HepG2 (cell line): ENCODE results near the gene SEPTIN2. TPM values are rescaled to one million over a fixed set of nuclear protein-coding genes. Genes with fewer than 3 reads are reported as not detected.

Experiments used
- ATAD3A ChIP-seq: sonication (generic); formaldehyde crosslinking; IDR thresholded peaks from 2 replicates; pipeline ENCODE4 v1.4.0; 2020; ENCODE audit warnings: missing genetic modification reagents
- CREM ChIP-seq, 2 experiments: sonication (generic) in 1 of 2; formaldehyde crosslinking in 1 of 2; IDR thresholded peaks; 2 replicates each; pipeline versions ENCODE4 v1.4.0 to v1.6.1; 2016 to 2020; ENCODE audit warnings: antibody characterized with exemption in 1 of 2, mild to moderate bottlenecking in 1 of 2, missing genetic modification reagents in 1 of 2
- DPF2 ChIP-seq: sonication (generic); formaldehyde crosslinking; IDR thresholded peaks from 2 replicates; pipeline ENCODE4 v1.4.0; 2020; ENCODE audit warnings: mild to moderate bottlenecking, low read depth, missing genetic modification reagents, borderline replicate concordance
- FOXP1 ChIP-seq, 2 experiments: fragments of 450-650 bp in 1 of 2; IDR thresholded peaks; 2 replicates each; pipeline ENCODE4 v1.6.1; 2017 to 2018; ENCODE audit warnings: antibody characterized with exemption in 1 of 2
- GLMP ChIP-seq: sonication (generic); formaldehyde crosslinking; IDR thresholded peaks from 2 replicates; pipeline ENCODE4 v1.9.0; 2021; ENCODE audit warnings: missing genetic modification reagents, mild to moderate bottlenecking, borderline replicate concordance
- MLLT10 ChIP-seq: sonication (generic); formaldehyde crosslinking; IDR thresholded peaks from 2 replicates; pipeline ENCODE4 v1.4.0; 2020; ENCODE audit warnings: missing genetic modification reagents
- PRDM10 ChIP-seq: sonication (generic); formaldehyde crosslinking; IDR thresholded peaks from 2 replicates; pipeline ENCODE4 v1.4.0; 2020; ENCODE audit warnings: low read depth, missing genetic modification reagents
- PRMT3 ChIP-seq: sonication (generic); formaldehyde crosslinking; IDR thresholded peaks from 2 replicates; pipeline ENCODE4 v1.8.1; 2022; ENCODE audit warnings: low read depth, mild to moderate bottlenecking, moderate library complexity, missing genetic modification reagents, borderline replicate concordance
- SIX1 ChIP-seq: sonication (generic); formaldehyde crosslinking; IDR thresholded peaks from 2 replicates; pipeline ENCODE4 v1.4.0; 2020; ENCODE audit warnings: missing genetic modification reagents, borderline replicate concordance
- USF2 ChIP-seq, 2 experiments: sonication (generic) in 1 of 2; formaldehyde crosslinking in 1 of 2; IDR thresholded peaks; 2 replicates each; pipeline versions ENCODE4 v1.5.1 to v1.6.1; 2011 to 2020; ENCODE audit warnings: borderline replicate concordance in 1 of 2, low read depth in 1 of 2, low read length in 1 of 2, mild to moderate bottlenecking in 1 of 2, missing genetic modification reagents in 1 of 2, moderate library complexity in 1 of 2
- ZBTB4 ChIP-seq: sonication (generic); formaldehyde crosslinking; IDR thresholded peaks from 2 replicates; pipeline ENCODE4 v1.4.0; 2020; ENCODE audit warnings: missing genetic modification reagents, mild to moderate bottlenecking, borderline replicate concordance
- ZFP36L1 ChIP-seq: sonication (generic); formaldehyde crosslinking; IDR thresholded peaks from 2 replicates; pipeline ENCODE4 v1.8.0; 2022; ENCODE audit warnings: mild to moderate bottlenecking, missing genetic modification reagents, moderate library complexity
- ZNF256 ChIP-seq: sonication (generic); formaldehyde crosslinking; conservative IDR thresholded peaks from 2 replicates; pipeline ENCODE4 v1.4.0; 2020; ENCODE audit warnings: missing genetic modification reagents
- ZNF382 ChIP-seq: sonication (generic); formaldehyde crosslinking; IDR thresholded peaks from 2 replicates; pipeline ENCODE4 v1.5.0; 2020; ENCODE audit warnings: missing genetic modification reagents, mild to moderate bottlenecking, borderline replicate concordance
- ZNF569 ChIP-seq: sonication (generic); formaldehyde crosslinking; IDR thresholded peaks from 2 replicates; pipeline ENCODE4 v1.5.0; 2020; ENCODE audit warnings: mild to moderate bottlenecking, missing genetic modification reagents, moderate library complexity, borderline replicate concordance
- ZNF672 ChIP-seq: sonication (generic); formaldehyde crosslinking; IDR thresholded peaks from 2 replicates; pipeline ENCODE4 v1.8.1; 2022; ENCODE audit warnings: missing genetic modification reagents
- ZSCAN31 ChIP-seq: sonication (generic); formaldehyde crosslinking; IDR thresholded peaks from 2 replicates; pipeline ENCODE4 v1.5.0; 2020; ENCODE audit warnings: low read depth, mild to moderate bottlenecking, missing genetic modification reagents
- polyA plus RNA-seq, 8 experiments: library from polyadenylated mRNA; depleted of rRNA in 3 of 8; stranded (reverse) in 7 of 8; unstranded in 1 of 8; fragments of >200 nt; fragmentation: Illumina TruSeq in 4 of 8; extraction: Trizol in 4 of 8; gene quantifications; 2 replicates each; pipeline versions ENCODE4 v1.2.1 to v1.2.3, GENCODE V29; 2011 to 2016; ENCODE audit warnings: low read depth in 4 of 8, missing spikeins in 1 of 8, mixed read lengths in 1 of 8; ENCODE audit not compliant: insufficient read depth in 1 of 8
- total RNA-seq, 5 experiments: library from RNA; depleted of rRNA; stranded (reverse); fragments of >200 nt; fragmentation: Illumina TruSeq; extraction: Trizol; gene quantifications; 2 replicates each; pipeline ENCODE4 v1.2.3, GENCODE V29; 2016; ENCODE audit warnings: low read depth in 1 of 5

Gene SEPTIN2
- total and polyA plus RNA-seq, 2 of the 13 experiments (the other 11 are each of a cell fraction or from before 2014, with no cell fraction given): 493 to 733 TPM

- TF ChIP-seq ZBTB4 (CRISPR knock-in tag): no peak; the same call in 1 of the 2 replicates
- TF ChIP-seq PRDM10 (CRISPR knock-in tag): peak; percentile 31
- TF ChIP-seq ZNF256 (CRISPR knock-in tag): no peak
- peak; percentile 98 for TF ChIP-seq USF2 (IDR thresholded peaks at IDR 0.05; ENCODE audit: low read depth, low read length)
- peak; percentile 96 for TF ChIP-seq USF2 (CRISPR knock-in tag; IDR thresholded peaks at IDR 0.05; ENCODE audit: borderline replicate concordance)
- peak; percentile 77 for TF ChIP-seq CREM (IDR thresholded peaks at IDR 0.05)
- no peak for TF ChIP-seq CREM (CRISPR knock-in tag; IDR thresholded peaks at IDR 0.05)
- TF ChIP-seq GLMP (CRISPR knock-in tag): no peak
- TF ChIP-seq ATAD3A: no peak
- TF ChIP-seq FOXP1 (IDR thresholded peaks at IDR 0.05): no peak
- TF ChIP-seq FOXP1 (CRISPR knock-in tag; IDR thresholded peaks at IDR 0.05): 0 out of 2 replicates have a peak, but pooled peaks have one; percentile 29
- no peak for TF ChIP-seq MLLT10 (CRISPR knock-in tag)
- TF ChIP-seq ZNF672 (CRISPR knock-in tag): no peak
- TF ChIP-seq PRMT3 (CRISPR knock-in tag): no peak; the same call in 1 of the 2 replicates
- TF ChIP-seq ZSCAN31 (CRISPR knock-in tag): peak; percentile 69; the same call in 1 of the 2 replicates
- TF ChIP-seq DPF2 (CRISPR knock-in tag): no peak
- peak; percentile 99 for TF ChIP-seq ZNF569 (CRISPR knock-in tag)
- TF ChIP-seq ZNF382 (CRISPR knock-in tag): no peak
- peak; percentile 11; the same call in 1 of the 2 replicates for TF ChIP-seq SIX1 (CRISPR knock-in tag)
- peak; percentile 72 for TF ChIP-seq ZFP36L1
These were observed 439 bp upstream of the SEPTIN2 start, which contains the start of gene HDLBP (continued) for GRCh38 chr2:241315093-241315878.
